Measurements from ENCODE around the gene YEATS4.

- TF ChIP-seq POLR2A (IDR thresholded peaks at IDR 0.05; ENCODE audit: low read length) (no peak), GATA1 (IDR thresholded peaks at IDR 0.05; ENCODE audit: low read depth, low read length) (no peak)
These were observed 28.8 kb downstream of the YEATS4 start for GRCh38 chr12:69388371-69388770.

Measured in erythroblast (primary cell).